GM03348 (cell line): ENCODE measurements around the gene KRT14.
"Not testable (repeated sequence)": the region's sequence is repeated elsewhere in the genome, so short reads cannot be mapped to it uniquely, and the experiment has no call there.

Experiments used
- DNase-seq: peaks from one replicate; pipeline ENCODE4 v3.0.0; 2012; ENCODE audit warnings: low spot score

Gene KRT14

DNA sequence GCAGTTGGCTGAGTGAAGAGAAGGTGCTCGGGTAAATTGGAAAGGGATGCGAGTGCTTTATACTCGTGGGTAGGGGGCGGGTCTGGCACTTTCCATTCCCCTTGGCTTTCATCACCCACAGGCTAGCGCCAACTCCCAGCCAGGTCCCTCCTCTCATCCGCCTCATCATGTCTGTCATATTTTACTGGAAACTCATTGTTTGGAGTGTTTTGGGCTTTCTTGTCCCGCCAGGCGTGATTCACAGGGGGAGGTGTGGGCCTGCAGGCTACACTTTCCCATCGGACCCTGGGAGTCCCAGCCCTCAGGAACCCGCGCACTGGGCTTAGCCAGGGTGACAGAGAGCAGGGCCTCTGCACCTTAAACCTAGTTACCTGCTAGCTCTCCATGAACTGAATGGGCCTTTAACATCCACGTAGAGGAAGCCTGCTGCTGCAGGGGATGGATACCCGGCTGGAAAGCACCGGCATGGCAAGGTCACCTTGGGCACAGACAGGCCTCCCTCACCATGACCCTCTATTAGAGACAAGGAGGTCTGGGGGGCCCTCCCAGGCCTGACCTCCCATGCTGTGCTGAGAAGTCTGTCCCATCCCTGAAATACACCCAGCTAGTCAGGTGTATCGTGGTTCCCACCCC lies at the start of gene KRT14:
Gene KRT14 (minus strand): TSS at position 33 of the 633 bp plus-strand sequence. CDS start 61 bp downstream, outside the sequence.
- no peak for DNase-seq

DNA sequence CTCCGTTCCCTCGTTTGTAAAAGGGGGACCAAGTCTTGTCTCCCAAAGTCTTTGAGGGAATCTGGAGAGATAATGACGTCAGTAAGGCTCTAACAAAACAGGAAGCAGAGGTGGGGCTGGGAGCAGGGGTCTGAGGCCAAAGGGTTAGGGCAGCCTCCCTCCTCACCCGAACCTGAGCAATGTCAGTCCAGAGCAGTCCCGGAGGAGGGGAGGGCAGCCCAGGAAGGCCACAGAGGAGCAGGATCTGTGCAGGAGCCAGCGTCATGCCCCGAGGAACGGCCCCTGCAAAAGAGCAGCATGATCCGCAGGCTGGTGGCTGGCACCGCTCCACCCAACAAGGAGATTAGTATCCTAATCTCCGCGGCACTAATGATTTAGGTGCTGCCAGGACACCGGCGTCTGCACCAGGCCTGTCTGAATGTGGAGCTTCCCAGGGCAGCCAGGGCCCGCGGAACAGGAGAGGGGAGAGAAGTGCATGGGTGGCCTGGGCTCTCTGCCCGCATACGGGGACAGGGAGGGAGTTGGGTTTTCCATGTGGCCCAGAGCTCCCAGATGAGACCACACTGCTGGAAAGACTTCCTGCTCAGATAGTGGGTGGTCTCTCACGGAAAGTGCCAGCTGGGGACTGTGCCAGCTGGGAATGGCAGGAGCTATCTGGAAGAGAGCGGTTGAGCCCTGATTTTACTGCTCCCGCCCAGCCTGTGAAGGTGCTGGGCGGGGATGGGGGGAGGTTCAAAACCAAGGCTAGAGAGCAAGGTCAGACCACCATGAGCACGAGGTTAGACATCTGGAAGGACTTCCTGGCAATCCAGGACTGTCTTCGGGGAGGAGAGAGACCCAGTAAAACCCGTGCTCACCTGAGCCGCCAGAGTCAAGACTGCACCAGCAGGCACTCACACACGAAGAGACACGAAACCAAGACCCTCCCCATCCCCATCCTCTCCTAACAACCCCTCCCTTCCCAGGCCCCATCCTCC lies 48.7 kb upstream of the KRT14 start:
- DNase-seq, result peak; percentile 39

DNA sequence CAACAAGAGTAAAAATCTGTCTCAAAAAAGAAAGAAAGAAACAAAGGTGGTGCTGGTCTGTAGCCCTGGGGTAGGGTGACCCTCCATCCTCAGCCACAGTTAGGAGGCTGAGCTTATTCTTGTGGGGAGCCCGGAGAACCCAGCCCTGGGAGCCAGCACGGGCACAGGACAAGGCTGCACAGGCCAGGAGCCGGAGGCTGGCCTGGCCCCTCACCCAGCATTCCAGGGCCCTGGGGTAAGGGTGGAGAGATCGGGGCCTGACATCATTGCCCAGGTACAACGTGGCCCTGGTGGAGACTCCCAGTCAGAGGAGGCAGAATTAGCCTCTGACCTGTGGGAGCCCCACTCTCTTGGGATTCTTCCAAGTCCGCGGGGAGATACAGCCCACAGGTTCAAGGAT lies 47.9 kb upstream of the KRT14 start:
- no peak for DNase-seq

DNA sequence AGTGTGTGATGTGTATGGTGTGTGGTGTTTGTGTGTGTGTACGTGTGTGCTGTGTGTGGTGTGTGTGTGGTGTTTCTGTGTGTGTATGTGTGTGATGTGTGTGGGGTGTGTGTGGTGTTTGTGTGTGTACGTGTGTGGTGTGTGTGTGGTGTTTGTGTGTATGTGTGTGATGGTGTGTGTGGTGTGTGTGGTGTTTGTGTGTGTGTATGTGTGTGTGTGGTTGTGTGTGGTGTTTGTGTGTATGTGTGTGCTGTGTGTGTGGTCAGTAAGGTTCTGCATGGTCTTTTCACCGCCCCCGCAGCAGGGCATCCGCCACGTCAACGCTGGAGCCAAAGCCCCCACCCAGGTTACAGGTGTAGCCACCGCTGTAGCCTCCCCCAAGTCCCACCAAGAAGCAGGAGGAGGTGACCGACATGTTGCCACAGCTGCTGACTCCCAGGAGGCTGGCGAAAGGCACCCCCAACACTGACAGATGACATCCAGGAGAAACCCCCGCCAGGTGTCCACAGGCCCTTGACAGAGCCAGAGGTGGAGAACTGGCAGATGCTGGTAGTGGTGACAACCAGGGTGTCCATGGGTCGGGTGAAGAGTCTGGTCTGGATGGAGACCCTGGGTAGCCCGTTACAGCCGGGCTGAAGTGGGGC lies 47.0 kb upstream of the KRT14 start:
- no peak for DNase-seq

DNA sequence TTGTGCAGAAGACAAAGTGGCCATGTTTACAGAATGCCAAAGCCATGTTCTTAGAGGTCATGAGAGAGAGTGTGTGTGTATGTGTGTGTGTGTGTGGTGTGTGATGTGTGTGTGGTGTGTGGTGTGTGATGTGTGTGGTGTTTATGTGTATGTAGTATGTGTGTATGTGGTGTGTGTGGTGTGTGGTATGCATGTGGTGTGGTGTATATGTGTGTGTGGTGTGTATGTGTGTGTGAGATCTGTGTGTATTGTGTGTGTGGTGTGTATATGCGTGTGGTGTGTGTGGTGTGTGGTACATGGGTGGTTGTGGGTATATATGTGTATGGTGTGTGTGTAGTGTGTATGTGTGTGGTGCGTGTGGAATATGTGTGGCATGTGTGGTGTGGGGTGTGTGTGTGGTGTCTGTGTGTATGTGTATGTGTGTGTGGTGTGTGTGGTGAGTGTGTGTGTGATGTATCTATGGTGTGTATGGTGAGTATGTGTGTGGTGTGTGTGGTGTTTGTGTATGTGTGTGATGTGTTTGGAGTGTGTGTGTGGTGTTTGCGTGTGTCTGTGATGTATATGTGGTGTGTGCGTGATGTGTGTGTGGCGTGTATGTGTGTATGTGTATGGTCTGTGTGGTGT lies 45.9 kb upstream of the KRT14 start:
- no peak for DNase-seq

DNA sequence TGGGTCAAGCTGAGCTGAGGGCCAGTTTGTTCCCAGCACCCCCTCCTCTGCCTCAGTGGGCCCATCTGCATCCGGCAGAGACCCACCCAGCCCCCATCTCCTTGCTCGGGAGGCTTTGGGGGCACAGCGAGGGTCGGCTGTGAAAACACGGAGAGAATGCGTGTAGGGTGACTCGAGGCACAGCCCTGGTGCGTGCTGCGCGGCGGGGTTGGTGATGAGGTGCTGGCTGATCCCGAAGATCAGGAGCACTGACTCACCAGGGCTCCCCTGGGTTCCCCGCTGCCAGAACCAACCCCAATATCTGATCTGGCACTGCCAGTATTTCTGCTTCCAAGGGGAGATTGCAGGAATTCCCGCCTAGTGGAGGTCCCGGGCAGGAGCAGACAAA lies 45.2 kb upstream of the KRT14 start:
- no peak for DNase-seq

DNA sequence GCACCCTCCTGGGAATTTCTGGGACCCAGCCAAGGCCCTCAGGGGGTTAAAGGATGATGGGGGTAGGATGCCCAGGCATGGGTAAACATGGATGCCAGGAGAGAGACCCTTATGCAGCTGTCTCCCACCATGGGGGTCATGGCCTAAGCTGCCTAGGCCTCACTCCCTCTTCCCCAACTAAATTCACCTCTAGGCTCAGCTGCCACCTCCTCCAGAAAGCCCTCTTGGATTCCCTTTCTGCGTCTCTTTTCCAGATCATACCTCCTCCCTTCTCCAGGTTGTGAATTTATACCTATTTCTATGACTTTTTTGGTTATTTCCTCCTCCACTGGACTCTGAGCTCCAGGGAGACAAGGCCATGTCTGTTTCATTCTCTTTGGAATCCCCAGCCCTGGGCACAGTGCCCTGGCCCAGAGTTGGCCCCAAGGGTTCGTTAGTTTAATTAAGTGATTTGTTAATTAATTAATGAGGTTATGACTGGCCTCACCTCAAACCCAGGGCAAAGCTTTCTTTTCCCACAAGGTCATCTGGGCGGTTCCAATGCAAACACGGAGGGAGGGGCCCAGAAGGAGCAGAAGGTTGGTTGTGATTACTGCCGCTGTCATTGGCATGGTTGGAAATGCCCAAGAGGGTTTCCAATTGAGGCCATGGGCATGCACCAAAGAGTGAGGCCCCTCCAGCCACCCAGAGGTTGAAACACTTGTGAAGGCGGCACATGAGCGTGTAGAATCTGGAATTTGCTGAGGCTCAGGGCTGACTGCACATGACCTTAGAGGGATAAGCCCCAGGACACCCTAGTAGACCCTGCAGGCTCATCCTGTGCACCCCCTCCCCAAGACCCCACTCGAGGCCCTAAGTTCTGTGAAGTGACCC lies 44.6 kb upstream of the KRT14 start:
- no peak for DNase-seq

DNA sequence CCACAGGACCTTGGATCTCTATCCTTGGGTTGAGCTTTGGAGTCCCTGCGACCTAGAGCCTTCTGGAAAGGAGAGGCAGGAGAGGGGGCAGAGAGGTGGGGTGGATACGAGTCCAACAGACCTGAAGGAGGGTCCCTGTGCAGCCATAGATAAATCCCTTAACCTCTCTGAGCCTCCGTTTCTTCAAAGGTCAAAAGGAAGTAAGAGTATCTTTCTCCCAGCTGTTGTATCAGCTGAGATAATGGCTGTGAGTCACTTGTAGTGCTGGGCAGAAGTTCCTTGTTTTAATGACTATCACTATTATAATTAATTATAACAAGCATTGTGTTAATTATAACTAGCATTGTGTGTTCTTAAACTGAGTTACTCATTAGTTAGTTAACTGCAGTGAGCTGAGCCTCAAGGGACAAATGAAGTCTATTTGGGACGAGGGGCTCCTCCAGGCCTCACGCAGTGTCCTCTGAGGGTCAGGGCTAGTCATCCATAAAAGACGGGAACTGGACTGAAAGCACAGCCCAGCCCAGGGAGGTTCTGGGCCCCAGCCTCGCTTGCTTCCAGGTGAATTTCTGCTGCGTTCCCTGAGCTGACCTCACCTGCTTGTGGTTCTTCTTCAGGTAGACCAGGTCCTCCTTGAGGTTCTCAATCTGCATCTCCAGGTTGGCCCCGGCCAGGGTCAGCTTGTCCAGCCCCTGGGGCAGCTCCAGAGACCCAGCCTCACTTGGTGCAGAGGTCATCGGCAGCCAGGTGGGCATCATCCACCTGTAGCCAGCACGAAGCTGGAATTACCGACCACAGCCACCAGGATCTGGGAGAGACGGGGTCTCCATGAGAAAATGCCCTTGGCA lies 43.4 kb upstream of the KRT14 start:
- no peak for DNase-seq

DNA sequence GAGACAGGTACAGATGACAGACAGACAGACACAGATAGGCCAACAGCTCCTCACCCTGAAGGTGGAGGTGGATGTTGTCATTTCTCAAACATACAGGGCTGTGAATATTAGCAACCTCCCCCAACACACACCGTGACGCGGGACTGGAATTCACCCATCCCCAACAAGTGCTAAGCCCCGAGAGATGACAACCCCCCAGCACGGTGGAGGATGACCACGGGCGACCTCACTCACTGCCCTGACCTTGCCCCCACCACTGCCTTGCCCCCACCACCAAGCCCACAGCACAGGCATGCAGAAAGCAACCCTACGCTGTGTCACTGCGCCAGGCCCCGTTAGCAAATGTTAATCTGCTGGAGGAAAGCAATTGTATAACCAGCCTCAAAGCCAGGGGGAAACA lies 42.6 kb upstream of the KRT14 start:
- DNase-seq, result no peak

DNA sequence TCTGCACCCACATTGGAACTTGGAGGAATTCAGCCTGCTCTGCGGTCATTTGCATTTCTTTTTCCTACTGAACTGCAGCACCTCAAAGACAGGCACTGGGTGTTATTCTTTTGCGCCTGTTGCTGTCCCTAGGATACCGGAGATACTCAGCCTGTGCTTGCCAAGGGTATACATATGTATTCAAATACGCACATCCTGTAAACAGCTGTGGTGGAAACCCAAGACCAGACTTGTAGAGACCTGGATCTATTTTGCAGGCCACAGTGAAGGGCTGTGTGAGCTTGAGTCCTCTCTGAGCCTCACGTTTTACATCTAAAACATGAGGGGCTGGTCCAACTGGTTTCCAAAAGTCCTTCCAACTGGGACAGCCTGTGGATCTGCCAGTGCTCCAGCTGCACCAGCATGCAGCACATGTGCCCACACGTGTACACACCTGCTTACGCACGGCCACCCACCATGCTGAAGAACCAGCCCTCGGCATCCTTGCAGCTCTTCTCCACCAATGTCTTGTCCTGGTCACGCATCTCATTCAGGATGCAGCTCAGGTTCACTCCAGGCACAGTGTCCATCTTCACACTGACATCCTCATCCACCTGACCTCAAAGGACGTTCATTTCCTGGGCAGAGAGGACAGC lies 42.0 kb upstream of the KRT14 start:
- not testable (repeated sequence) for DNase-seq

DNA sequence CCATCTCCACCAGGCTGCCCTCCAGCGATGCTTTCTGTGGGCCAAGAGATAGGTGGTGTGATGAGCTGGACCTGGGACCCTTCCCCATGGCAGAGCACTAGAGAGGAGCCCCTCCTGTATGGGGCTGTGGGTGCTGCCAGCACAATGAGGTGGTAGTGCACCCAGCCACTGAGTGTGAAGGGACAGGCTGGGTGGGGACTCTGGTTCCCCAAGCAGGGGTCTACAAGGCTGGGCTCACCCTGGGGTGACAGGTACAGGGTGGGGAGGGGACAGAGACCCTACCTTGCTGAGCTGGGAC lies 41.3 kb upstream of the KRT14 start:
- not testable (repeated sequence) for DNase-seq

DNA sequence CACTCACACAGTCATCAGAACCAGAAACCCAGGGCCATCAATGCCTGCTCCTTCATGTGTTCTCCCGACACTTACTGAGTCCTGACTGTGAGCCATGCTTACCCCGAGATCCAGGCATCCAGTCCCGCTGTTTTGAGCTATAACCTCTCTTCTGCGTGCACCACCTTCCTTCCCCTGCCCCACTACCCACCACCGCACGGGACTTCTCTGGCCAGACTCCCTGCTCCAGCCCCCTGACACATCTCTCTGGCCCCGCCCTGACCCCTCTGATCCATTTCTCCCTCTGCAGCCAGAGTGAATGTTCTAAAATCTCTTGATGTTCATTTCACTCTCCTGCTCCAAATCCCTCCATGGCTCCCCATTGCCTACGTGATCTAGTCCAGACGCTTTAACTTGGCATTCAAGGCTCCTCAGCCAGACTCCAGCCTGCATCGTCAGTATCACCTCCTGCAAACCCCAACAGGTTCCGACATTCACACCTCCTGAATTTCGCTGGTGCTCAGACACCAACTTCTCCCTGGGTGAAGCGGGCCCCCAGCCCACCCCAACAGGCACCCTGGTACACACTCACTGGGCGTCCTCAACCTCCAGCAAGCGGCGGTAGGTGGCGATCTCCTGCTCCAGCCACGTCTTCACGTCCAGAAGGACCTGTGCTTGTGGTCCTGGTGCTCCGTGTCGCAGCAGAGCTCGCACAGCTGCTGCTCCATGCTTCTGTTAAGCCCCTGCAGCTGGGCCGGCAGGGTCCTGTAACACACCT lies 40.8 kb upstream of the KRT14 start:
- DNase-seq, result no peak

DNA sequence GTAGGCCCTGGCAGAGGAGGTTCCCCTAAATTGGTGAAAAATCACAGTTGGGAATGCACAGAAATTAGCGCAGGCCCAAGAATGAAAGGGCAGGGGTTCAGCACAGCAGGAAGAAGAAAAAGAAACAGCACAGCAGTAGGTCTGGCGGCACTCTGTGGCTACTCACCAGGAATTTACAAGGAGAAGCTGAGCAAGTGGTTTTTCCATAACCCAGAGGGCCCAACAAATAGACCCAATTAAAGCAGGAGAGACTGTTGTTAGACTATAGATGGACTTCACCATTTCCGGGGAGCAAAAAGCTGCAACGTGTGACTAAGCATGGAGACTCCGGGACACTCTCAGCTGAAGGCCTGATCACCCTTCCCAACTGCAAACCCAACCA lies 40.2 kb upstream of the KRT14 start:
- not testable (repeated sequence) for DNase-seq

DNA sequence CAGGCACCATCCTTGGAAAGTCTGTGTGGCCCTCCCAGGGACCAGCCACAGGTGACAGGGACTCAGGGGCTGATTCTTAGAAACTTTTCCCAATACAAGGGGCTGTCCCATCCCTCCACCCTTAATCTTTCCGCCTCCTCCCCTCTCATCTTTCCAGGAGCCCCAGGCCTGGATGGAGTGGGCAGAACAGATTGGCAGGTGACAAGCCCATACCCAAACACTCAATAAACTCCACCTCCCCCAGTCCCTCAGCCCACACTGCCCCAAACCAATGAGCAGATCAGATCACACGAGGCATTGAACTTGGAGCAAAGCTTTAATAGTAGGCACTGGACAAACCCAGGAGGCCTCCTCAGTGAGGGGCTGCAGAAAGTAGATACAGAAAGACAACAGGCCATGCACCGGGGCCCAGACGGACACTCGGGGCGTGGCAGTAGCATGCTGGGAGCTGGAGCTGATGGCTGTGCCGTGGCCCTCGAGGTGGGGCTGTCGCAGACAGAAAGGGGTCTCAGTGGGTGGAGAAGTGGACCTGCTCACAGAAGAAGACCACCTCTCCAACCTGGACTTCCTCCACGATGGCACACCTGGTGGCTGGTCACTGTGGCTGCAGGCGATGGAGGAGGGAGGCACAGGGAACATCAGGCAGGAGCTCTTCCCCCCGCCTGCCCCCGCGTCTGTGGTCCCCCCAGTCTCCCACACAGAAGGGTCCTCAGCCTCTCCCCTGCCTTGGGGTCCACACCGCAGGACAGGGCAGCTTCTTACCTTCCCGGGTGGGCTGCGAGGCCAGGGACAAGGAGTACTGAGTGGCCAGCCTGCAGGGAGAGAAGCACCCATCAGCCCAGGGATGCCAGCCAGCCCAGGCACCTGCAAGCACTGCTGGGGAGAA lies 39.6 kb upstream of the KRT14 start:
- not testable (repeated sequence) for DNase-seq

DNA sequence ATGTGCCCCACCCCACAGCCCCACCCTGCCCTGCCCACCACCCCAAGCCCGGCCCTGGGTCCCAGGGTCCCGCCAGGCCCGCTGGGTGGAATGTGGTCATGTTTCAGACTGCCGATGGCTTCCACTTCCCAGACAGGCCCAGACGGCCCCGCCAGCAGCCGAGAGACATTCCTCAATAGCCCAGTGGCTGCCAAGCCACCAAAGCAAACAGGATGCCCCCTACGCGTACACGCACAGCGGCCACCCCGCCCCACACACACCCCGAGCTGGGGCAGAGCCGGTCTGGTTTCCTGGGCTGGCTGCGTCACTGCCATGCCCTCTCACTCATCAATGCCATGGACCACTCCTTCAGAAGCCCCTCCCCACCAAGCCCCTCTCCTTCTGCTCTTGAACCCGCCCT lies 38.9 kb upstream of the KRT14 start:
- no peak for DNase-seq

DNA sequence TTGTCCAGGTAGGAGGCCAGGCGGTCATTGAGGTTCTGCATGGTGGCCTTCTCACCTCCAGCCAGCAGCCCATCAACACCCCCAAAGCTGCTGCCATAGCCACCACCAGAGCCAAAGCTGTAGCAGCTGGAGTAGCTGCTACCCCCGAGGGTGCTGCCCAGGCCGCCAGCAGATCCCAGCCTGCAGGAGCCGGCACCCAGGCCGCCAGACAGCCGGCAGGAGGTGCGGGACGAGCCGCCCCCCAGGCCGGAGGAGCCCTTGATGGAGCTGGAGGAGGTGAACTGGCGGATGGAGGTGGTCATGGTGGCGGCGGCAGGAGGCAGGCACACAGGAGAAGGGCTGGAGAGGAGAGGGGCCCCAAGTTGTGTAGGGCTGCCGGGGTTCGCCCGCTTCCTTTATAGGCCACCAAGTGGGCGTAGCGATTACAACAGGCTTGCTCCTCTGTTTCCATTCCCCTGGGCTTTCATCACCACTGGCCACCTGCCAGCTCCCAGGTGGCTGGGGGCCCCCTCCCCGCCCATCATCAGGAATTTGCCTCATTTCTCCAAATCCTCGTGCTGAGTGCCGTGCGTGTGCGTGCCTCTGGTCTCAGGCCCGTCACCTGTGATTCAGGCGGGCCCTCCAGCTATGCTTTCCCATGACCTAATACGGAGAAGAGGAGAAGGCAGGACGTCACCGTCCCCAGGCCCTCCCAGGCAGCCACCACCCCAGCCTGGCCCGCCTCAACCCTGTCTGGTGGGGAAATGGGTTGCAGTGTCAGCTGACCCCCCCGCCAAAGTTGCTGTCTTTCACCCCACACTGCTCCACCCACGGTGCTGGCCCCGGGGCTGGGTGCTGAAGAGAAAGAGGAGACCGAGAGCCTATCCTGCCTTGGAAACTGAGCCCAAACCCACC lies 37.8 kb upstream of the KRT14 start, which contains the start of gene KRT17:
Gene KRT17 (minus strand): TSS at position 368 of the 894 bp plus-strand sequence. CDS start 66 bp downstream, at position 302.
- no peak for DNase-seq

DNA sequence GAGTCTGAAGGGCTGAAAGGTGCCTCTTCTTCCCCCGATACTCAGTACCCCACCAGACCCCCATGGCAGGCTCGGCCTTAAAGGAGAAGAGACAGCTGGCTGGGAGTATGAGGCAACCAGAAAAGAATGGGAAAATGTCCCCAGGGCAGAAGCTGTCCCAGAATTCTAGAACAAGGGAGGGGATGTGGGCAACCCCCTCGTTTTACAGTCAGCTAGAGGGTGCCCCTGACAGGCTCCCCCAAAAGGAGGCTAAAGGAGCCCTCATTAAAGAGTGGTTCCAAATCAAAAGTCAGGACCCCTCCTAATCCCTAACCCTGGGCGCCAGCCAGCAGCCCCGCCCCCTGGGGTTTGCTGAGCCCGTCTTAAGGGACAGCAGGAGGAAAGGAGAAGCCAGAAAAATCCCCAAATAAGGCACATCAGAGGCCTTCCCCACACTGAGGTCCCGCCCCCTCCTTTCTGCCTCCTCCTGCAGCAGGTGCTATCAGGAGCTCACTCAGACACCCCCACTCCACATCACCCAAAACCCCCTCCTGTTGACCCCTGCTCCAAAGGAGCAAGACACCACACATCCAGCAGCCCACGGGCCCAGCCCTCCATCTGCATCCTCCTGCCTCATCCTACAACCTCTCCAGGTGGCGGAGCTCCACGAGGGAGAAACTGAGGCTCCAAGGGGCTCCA lies 36.6 kb upstream of the KRT14 start:
- not testable (repeated sequence) for DNase-seq
